Muscle of leg (tissue), 11 donors: ENCODE measurements around the gene TBX15. TPM values are rescaled to one million over a fixed set of nuclear protein-coding genes. Genes with fewer than 3 reads are reported as not detected.
A peak's percentile ranks its signal among the peaks of the same experiment; 100 is the strongest.

ENCODE experiments used
- DNase-seq: peaks from one replicate; pipeline ENCODE4 v3.0.0; 2013
- H3K27ac ChIP-seq: one replicate; pipeline ENCODE4 v1.5.1; 2013; ENCODE audit warnings: mild to moderate bottlenecking, low read length, control low read depth
- H3K27me3 ChIP-seq: one replicate; pipeline ENCODE4 v1.6.1; 2013; ENCODE audit warnings: low read length; ENCODE audit not compliant: control insufficient read depth, insufficient read depth
- H3K36me3 ChIP-seq: one replicate; pipeline ENCODE4 v1.6.1; 2013; ENCODE audit warnings: low read length; ENCODE audit not compliant: control insufficient read depth, insufficient read depth
- H3K4me1 ChIP-seq: one replicate; pipeline ENCODE4 v1.6.1; 2013; ENCODE audit warnings: low read length; ENCODE audit not compliant: control insufficient read depth, insufficient read depth
- H3K4me3 ChIP-seq: one replicate; pipeline ENCODE4 v1.5.1; 2013; ENCODE audit warnings: low read length, control low read depth
- H3K9me3 ChIP-seq: replicated peaks from 2 replicates; pipeline ENCODE4 v1.6.1; 2013; ENCODE audit warnings: low read depth, low read length; ENCODE audit not compliant: control insufficient read depth
- WGBS: methylation state at CpG from one replicate; pipeline ENCODE4 v1.1.5; 2013; ENCODE audit warnings: missing lambda C conversion rate; ENCODE audit not compliant: insufficient coverage; 5-methylcytosine and 5-hydroxymethylcytosine counted together
- polyA plus RNA-seq, 8 donors: library from polyadenylated mRNA; unstranded; fragments of 120-200 nt; gene quantifications; one replicate each; pipeline versions ENCODE4 v1.2.1 to v1.2.3, GENCODE V29; 2013; ENCODE audit warnings: inconsistent platforms in 1 of 8, low replicate concordance in 1 of 8; ENCODE audit not compliant: insufficient read length in 8 of 8, insufficient read depth in 1 of 8
- total RNA-seq: library from RNA; stranded (reverse); fragments of 120-200 nt; gene quantifications from one replicate; pipeline ENCODE4 v1.2.4, GENCODE V29; 2013

The TBX15 gene
- total and polyA plus RNA-seq, 9 donors: 41.4 to 72.7 (median 53.8) TPM

DNA sequence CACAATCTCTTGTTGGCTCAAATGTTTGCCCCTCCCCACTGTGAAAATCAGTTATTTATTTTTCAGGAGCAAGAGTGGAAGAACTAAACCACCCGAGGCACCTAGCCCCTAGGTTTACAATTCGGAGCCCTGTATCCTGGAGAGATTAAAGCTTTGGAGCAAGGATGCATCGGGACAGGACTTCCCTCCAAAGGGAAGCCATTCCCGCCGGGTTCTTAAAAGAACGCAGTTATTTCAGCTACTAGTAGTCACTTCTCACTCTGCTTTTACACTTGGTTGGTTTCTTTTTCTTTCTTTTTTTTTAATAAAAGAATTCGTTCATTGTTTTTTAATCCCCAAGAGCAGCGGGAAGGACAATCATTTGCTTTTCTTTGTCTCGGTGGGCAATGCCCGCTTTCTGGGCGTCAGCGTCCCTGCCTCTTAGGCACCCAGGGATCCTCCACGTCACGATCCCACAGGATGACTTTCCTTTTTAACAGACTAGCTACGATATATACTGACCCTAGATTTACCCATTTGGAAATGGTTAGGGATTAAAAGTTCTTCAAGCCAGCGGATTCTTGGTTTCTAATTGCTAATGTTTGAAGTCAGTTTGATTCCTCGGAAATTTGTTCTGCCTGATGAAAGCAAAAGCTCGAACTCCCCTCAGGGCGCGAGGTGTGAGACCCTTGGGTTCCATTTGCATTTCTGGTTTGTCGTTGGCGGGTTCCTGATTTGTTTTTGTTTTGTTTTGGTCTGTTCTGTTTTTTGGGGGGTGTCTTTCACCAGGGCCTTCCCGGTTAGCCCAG is 9.0 kb downstream of the TBX15 start:
- Histone ChIP-seq H3K4me3 (peak overlapping the region; percentile 27), H3K4me1 (peaks cover 38% of the 10 kb centered on the region), H3K36me3 (peaks cover 10% of the 10 kb centered on the region), H3K9me3 (no peaks in the 10 kb centered on the region), H3K27me3 (peaks cover 22% of the 10 kb centered on the region), H3K27ac (peak overlapping the region; percentile 39)
- WGBS: 40% methylated on average over 12 of the region's 23 CpGs
- DNase-seq: peak; percentile 46

DNA sequence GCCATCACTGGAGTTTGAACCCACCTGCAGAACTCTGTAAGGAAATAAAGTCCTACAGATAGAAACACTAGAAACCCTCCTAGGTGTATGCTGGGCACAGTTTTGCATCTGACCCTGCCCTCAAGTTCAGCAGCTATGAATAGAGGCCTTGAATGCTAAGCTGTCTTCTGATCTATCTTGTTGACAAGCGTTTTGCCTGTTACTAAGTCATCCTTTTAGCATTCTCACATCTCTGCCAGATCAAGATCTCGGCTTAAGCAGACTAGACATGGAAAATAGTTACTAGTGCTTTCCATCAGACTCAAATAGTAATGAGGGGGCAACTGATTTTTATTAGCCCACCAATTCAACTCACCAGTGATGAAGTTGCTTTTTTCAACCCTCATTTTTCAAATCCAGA is 10.5 kb downstream of the TBX15 start:
- Histone ChIP-seq H3K4me1 (peaks cover 38% of the 10 kb centered on the region), H3K9me3 (no peaks in the 10 kb centered on the region), H3K27ac (no peak overlapping the region), H3K27me3 (peaks cover 9% of the 10 kb centered on the region), H3K4me3 (no peak overlapping the region), H3K36me3 (peaks cover 4% of the 10 kb centered on the region)
- WGBS: no CpG with 5 or more reads among the region's 2 CpGs
- peak; percentile 59 for DNase-seq

DNA sequence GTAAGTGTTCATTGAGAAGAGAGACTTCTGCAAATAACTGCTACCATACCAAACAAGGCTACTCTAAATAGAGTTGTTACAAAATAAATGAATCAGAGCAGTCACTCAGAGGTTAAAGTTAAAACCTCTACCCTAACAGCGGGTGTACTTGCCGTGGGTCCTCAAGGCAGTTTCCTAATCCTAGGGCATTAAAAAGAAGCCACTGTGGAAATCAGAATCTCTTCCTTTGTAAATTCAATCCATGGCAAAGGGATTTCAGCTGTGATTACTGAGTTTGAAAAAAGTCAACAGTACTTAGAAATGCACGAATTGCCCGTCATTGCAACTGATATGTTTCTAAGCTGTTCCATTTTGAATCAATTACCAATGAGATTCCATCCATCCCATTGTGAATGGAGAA is 13.5 kb downstream of the TBX15 start:
- no peak overlapping the region for H3K4me3 ChIP-seq
- H3K9me3 ChIP-seq: no peaks in the 10 kb centered on the region
- H3K36me3 ChIP-seq: peaks cover 4% of the 10 kb centered on the region
- peak overlapping the region; percentile 68 for H3K27ac ChIP-seq
- H3K4me1 ChIP-seq: peaks cover 50% of the 10 kb centered on the region
- H3K27me3 ChIP-seq: peaks cover 5% of the 10 kb centered on the region
- WGBS: no CpG with 5 or more reads among the region's 4 CpGs
- peak; percentile 50 for DNase-seq

- H3K4me1 ChIP-seq: peaks cover 50% of the 10 kb centered on the region
These were observed 14.5 kb downstream of the TBX15 start for GRCh38 chr1:118973531-118974137.

GRCh38 chr1:118973032-118973431 is 15.1 kb downstream of the TBX15 start:
- no peak overlapping the region for H3K27ac ChIP-seq
- H3K4me1 ChIP-seq: peaks cover 50% of the 10 kb centered on the region
- no peak for DNase-seq
- no peaks in the 10 kb centered on the region for H3K9me3 ChIP-seq
- H3K36me3 ChIP-seq: peaks cover 6% of the 10 kb centered on the region
- WGBS: no CpG with 5 or more reads among the region's 1 CpG
- H3K27me3 ChIP-seq: no peaks in the 10 kb centered on the region
- no peak overlapping the region for H3K4me3 ChIP-seq

More at GRCh38 chr1:118973531-118974137, 14.5 kb downstream of the TBX15 start:
- Histone ChIP-seq H3K27ac (peak overlapping the region; percentile 68), H3K4me3 (no peak overlapping the region), H3K9me3 (no peaks in the 10 kb centered on the region), H3K36me3 (peaks cover 6% of the 10 kb centered on the region), H3K27me3 (no peaks in the 10 kb centered on the region)
- DNase-seq: peak; percentile 82
- 42% methylated on average over 5 of the region's 5 CpGs for WGBS

- H3K4me1 ChIP-seq: peaks cover 34% of the 10 kb centered on the region
- H3K9me3 ChIP-seq: no peaks in the 10 kb centered on the region
- DNase-seq: no peak
- no CpG with 5 or more reads among the region's 2 CpGs for WGBS
- H3K27me3 ChIP-seq: no peaks in the 10 kb centered on the region
- H3K36me3 ChIP-seq: peaks cover 4% of the 10 kb centered on the region
- H3K4me3 ChIP-seq: no peak overlapping the region
- H3K27ac ChIP-seq: no peak overlapping the region
These were observed 17.7 kb downstream of the TBX15 start for GRCh38 chr1:118970451-118970850.

DNA sequence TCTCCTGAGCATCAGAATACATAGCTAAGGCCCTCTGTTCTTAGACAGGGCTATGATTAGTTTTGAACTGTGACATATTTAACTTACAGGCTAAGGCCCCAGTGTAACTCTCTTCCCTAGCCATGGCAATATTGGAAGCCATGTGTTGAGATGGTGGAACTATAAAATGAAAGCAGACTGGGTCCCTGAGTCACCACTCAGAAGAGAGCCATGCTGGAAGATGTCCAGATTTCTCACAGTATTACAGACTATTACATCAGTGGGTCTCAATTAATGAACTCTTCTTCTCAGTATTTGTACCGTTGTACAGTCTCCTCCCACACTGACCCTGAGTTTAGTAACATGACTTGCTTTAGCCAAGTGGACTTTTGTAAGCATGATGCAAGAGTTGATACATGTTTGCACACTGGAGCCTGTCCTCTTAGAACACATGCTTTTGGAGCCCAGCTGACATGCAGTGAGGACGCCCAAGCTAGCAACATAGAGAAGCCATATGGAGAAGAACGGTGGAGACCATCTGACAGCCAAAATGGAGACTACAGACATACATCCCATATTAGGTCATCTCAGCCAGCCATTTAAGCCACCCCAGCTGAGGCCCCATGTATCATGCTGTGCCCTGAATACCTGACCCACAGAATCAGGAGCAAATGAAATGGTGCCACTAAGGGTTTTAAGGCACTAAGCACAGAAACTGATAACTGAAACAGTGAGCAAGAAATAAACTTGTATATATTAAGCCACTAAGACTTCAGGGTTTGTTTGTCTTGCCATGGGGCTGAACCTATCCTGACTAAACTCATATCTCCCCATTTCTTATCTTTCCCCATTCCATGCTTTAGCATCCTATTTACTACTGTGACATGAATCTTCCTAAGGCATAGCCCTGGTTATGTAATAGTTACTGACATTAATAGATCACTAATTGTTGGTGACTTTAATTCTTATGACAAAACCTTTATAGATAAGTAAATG is 24.4 kb downstream of the TBX15 start:
- H3K4me3 ChIP-seq: no peak overlapping the region
- H3K36me3 ChIP-seq: peaks cover 9% of the 10 kb centered on the region
- H3K27ac ChIP-seq: no peak overlapping the region
- no peak for DNase-seq
- 100% methylated on average over 1 of the region's 3 CpGs for WGBS
- H3K27me3 ChIP-seq: no peaks in the 10 kb centered on the region
- no peaks in the 10 kb centered on the region for H3K9me3 ChIP-seq
- H3K4me1 ChIP-seq: peaks cover 21% of the 10 kb centered on the region

GRCh38 chr1:118963138-118963455 is 25.0 kb downstream of the TBX15 start:
- Histone ChIP-seq H3K27me3 (no peaks in the 10 kb centered on the region), H3K4me1 (peaks cover 21% of the 10 kb centered on the region), H3K4me3 (no peak overlapping the region), H3K27ac (no peak overlapping the region), H3K9me3 (no peaks in the 10 kb centered on the region), H3K36me3 (peaks cover 9% of the 10 kb centered on the region)
- DNase-seq: no peak
- WGBS: no CpG with 5 or more reads among the region's 2 CpGs

- no peaks in the 10 kb centered on the region for H3K27me3 ChIP-seq
- no peak overlapping the region for H3K4me3 ChIP-seq
- no CpG with 5 or more reads among the region's 2 CpGs for WGBS
- no peaks in the 10 kb centered on the region for H3K9me3 ChIP-seq
- DNase-seq: no peak
- peak overlapping the region; percentile 3 for H3K27ac ChIP-seq
- peaks cover 10% of the 10 kb centered on the region for H3K36me3 ChIP-seq
- peaks cover 20% of the 10 kb centered on the region for H3K4me1 ChIP-seq
These were observed 27.0 kb downstream of the TBX15 start for GRCh38 chr1:118961156-118961555.
